Upper lobe of left lung (tissue), 4 donors: ENCODE data around the gene ABCC6.

Experiments used
- POLR2A ChIP-seq, 4 donors: fragments of 450-650 bp; IDR thresholded peaks; one replicate each; pipeline ENCODE4 v1.5.1; 2016 to 2017; ENCODE audit warnings: antibody characterized with exemption in 4 of 4, mild to moderate bottlenecking in 2 of 4
- POLR2AphosphoS5 ChIP-seq, 2 donors: sonication (generic); formaldehyde crosslinking; IDR thresholded peaks; one replicate each; pipeline ENCODE4 v1.5.1; 2017; ENCODE audit warnings: antibody characterized with exemption in 2 of 2

DNA sequence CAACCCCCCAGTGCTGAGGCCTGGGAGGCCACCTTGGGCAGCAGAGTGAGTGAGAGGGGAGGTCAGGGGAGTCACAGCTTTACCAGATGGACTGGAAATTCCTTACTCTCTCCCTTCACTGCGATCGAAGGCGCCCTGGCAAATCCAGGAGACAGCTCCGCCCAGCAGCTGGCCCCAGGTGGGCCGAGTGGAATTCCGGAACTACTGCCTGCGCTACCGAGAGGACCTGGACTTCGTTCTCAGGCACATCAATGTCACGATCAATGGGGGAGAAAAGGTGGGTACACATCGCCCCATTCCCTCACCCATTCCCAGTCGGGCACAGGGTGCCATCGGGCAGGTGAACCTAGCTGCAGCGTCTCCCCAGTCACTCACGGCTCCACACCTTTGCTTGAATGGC is 91.6 kb downstream of the ABCC6 start:
- TF ChIP-seq POLR2AphosphoS5 (IDR thresholded peaks at IDR 0.05) = no peak
- no peak for TF ChIP-seq POLR2A (IDR thresholded peaks at IDR 0.05)
